Right ventricle myocardium superior (tissue), 1 donor: ENCODE data around the gene PLEKHG4B. TPM values are rescaled to one million over a fixed set of nuclear protein-coding genes. Genes with fewer than 3 reads are reported as not detected.
"Not testable (repeated sequence)": the region's sequence is repeated elsewhere in the genome, so short reads cannot be mapped to it uniquely, and the experiment has no call there.

Experiments
- ATAC-seq: fragments of 200-7000 bp; cut with Tn5 transposase; one replicate; pipeline ENCODE4 v1.9.1; 2020; ENCODE audit warnings: mild to moderate bottlenecking; ENCODE audit not compliant: poor library complexity
- DNase-seq: peaks from one replicate; pipeline ENCODE4 v3.0.0-alpha.2; 2020
- intact Hi-C: fragments of 100-400 bp; cut with DNase I; formaldehyde crosslinking; loops from one replicate; pipeline ENCODE4 v1.11.2; 2022
- long read RNA-seq: library from polyadenylated mRNA; unstranded; transcript quantifications from one replicate; pipeline ENCODE4 v2.0.0, GENCODE V29; 2021
- total RNA-seq: library from RNA; stranded (reverse); fragmentation: NEBNext Ultra II Directional; extraction: Animal tissue kit (Norgen Biotek cat#: 25700); gene quantifications from one replicate; pipeline ENCODE4 v1.2.1, GENCODE V29; 2021
- donor health status: DM: no; HTN: yes; CAD: no; lungs with severe emphysema.

Gene PLEKHG4B, protein sequence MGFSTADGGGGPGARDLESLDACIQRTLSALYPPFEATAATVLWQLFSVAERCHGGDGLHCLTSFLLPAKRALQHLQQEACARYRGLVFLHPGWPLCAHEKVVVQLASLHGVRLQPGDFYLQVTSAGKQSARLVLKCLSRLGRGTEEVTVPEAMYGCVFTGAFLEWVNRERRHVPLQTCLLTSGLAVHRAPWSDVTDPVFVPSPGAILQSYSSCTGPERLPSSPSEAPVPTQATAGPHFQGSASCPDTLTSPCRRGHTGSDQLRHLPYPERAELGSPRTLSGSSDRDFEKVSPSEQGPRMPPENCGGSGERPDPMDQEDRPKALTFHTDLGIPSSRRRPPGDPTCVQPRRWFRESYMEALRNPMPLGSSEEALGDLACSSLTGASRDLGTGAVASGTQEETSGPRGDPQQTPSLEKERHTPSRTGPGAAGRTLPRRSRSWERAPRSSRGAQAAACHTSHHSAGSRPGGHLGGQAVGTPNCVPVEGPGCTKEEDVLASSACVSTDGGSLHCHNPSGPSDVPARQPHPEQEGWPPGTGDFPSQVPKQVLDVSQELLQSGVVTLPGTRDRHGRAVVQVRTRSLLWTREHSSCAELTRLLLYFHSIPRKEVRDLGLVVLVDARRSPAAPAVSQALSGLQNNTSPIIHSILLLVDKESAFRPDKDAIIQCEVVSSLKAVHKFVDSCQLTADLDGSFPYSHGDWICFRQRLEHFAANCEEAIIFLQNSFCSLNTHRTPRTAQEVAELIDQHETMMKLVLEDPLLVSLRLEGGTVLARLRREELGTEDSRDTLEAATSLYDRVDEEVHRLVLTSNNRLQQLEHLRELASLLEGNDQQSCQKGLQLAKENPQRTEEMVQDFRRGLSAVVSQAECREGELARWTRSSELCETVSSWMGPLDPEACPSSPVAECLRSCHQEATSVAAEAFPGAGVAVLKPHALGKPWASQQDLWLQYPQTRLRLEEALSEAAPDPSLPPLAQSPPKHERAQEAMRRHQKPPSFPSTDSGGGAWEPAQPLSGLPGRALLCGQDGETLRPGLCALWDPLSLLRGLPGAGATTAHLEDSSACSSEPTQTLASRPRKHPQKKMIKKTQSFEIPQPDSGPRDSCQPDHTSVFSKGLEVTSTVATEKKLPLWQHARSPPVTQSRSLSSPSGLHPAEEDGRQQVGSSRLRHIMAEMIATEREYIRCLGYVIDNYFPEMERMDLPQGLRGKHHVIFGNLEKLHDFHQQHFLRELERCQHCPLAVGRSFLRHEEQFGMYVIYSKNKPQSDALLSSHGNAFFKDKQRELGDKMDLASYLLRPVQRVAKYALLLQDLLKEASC (N-terminal part only)
- total RNA-seq = not detected
- long read RNA-seq = 0 reads

DNA sequence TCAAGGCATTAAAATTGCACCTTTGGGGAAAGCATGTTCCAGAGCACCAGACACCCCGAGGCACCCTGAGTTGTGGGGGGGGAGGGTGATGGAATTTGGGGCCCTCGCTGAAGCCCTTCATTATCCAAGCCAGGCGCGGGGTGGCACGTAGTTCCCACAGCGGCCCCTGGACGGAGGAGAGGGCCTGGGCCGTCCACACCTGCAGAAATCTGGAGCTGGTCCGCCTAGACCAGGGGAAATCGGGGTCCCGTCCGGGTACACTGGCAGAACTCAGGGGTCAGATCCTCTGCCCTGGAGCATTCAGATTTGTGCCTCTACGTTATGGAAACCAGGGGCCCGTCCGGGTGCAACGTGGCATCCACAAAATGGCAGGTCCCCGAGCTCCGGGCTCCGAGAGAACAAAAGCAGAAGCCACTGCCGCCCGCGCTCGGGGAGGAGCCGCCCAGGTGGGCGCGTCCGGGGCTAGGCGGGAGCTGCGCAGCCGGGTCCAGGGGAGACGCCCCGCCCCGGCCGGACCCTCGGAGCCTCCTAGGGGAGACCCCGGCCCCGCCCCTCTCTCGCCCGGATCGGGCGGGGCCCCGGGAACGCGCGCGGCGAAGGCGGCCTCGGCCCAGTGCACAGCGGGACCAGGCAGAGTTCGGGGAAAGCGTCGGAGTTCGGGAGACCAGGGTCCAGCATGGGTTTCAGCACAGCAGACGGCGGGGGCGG lies at the start of gene PLEKHG4B:
Gene PLEKHG4B, plus strand, starts transcription at position 613 of the 708 bp plus-strand sequence. Its CDS starts 64 bp downstream, at position 677.
- DNase-seq (no peak), ATAC-seq (no peak)
- intact Hi-C loops = no loop called here

DNA sequence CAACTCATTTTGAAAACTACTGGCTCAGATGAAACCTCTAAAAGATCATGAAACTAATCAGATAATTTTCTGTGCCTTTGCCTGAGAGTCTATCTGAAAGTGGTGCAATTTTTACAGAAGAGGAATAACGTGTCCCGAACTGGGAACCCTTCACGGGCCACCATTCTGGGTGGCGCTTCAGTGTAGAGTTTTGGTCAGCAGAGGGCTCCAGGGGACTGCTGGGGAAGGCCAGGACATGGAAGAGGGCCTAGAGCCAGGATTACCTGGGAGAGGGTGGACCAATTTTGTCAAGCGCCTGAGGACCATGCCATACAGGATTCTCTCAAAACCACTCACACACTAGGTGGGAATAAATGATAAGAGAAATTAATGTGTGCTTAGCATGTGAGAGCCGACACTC lies 49.7 kb upstream of the PLEKHG4B start:
- intact Hi-C loops = no loop called here
- ATAC-seq (no peak), DNase-seq (no peak)

GRCh38 chr5:48192-48591 lies 43.8 kb upstream of the PLEKHG4B start:
- ATAC-seq = no peak
- intact Hi-C loops = no loop called here
- no peak for DNase-seq

DNA sequence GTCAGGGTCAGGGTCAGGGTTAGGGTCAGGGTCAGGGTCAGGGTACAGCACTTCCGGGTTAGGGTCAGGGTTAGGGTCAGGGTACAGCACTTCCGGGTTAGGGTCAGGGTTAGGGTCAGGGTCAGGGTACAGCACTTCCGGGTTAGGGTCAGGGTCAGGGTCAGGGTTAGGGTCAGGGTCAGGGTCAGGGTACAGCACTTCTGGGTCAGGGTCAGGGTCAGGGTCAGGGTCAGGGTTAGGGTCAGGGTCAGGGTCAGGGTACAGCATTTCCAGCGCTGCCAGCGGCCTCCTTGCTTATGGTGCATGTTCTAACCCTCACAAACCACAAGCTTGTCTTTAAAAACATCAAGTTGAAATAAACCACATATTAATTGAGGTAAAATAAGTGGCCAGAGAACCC lies 42.4 kb upstream of the PLEKHG4B start:
- DNase-seq, ATAC-seq, intact Hi-C loops: not testable (repeated sequence)

DNA sequence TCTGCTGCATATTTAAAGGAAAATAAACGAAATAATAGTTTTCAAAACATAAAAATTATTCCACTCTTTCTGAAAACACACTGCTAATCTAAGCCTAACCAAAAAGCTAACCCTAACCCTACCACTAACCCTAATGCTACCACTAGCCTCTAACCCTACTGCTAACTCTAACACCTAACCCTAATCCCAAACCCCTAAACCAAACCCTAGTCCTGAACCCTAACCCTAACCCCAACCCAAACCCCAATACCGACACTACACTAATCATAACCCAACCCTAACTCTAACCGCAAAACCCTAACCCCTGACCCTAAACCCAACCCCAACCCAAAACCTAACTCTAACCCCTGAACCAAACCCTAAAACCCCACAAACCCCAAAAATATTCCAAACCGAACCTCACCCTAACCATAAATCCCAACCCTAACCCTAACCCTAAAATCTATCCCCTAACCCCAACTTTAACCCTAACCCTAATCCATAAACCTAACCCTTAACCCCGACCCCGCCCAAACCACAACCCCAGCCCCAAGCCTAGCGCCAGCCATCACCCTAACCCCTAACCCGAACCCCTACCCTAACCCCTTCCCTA lies 41.9 kb upstream of the PLEKHG4B start:
- intact Hi-C loops = no loop called here
- DNase-seq (no peak), ATAC-seq (no peak)

DNA sequence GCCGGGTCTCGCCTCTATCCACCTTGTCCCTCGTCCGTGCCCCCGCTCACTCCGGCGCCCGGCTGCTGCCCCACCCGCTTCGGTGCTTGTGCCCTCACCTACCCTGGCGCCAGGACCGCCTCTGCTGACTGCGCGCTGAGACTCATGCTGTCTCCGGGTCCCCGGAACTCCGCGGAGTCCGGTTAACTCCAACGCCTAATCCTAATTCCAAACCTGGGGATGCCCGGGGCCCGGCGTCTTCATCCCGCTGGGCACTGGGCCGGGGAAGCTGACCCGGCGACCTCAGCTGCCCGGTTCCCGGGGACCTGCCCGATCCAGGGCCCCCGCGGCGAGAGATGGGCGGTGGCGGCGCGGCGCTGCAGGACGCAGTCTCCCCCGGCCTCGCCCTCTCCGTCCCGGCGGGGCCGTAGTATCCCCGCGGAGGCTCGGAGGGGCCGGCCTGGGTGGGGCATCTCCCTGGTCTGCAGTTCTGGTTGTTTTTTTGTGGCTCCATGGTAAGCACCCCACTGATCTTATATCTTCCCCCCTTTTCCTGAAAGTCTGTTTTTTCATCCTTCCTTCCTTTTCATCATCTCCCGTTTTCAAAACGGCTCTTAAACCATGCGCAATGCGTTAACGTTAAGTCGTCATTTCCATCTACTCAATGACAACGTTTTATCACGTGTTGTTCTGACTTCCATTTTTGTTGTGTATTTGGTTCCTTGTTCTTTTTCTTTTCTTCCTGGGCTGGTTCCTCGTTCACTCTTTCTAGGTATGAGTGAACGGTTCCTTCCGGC lies 41.1 kb upstream of the PLEKHG4B start:
- intact Hi-C loops = no loop called here
- ATAC-seq (no peak), DNase-seq (no peak)

- DNase-seq (no peak), ATAC-seq (no peak)
- intact Hi-C loops = no loop called here
Observed at GRCh38 chr5:51500-51823, 40.5 kb upstream of the PLEKHG4B start.

- peak; percentile 45 for DNase-seq
- ATAC-seq = peak; percentile 34
Observed at GRCh38 chr5:53381-54174, 38.4 kb upstream of the PLEKHG4B start.

GRCh38 chr5:54175-54730 lies 37.7 kb upstream of the PLEKHG4B start:
- ATAC-seq (no peak), DNase-seq (peak; percentile 25)
- intact Hi-C loops = no loop called here

More at GRCh38 chr5:53381-54174, 38.4 kb upstream of the PLEKHG4B start:
- intact Hi-C loops = no loop called here

DNA sequence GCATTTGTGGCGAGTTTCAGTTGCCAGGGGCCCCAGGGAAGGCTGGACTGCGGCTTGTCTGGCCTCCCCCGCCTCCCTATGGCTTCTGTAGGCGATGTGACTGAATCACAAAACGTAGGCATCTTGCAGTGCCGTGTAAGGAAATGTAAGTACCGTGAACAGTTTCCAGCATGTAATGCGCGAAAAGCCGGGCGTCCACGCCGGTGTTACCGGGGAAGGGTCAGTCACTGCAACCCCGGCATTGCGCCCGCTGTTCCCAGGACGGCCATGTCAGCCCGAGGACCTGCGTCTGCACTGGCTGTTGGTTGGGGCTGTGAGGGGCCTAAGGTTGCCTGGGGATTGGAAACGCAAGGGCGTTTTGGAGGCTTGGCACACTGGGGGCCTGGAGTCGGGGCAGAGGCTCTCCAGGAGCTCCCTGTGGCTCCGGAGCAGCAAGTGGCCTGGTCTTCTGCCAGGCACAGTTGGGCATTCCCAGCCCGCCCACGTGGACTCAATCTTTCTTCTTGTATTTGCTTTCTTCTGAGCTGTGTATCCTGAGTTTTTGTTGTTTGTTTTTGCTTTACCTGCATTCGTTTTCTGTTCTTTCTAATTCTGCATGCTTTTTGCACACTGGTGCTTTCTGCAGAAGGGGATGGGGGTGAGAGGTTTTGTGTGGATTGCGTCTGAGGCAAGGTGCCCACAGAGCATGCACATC lies 36.9 kb upstream of the PLEKHG4B start:
- DNase-seq (peak; percentile 18), ATAC-seq (no peak)
- intact Hi-C loops = no loop called here

GRCh38 chr5:56561-57290 lies 35.2 kb upstream of the PLEKHG4B start:
- no peak for DNase-seq
- ATAC-seq = no peak
- intact Hi-C loops = no loop called here

DNA sequence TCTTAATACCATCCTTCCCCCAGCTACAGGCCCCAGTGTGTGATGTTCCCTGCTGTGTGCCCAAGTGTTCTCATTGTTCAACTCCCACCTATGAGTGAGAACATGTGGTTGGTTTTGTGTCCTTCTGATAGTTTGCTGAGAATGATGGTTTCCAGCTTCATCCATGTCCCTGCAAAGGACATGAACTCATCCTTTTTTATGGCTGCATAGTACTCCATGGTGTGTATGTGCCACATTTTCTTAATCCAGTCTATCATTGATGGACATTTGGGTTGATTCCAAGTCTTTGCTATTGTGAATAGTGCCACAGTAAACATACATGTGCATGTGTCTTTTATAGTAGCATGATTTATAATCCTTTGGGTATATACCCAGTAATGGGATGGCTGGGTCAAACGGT lies 31.7 kb upstream of the PLEKHG4B start:
- ATAC-seq, intact Hi-C loops, DNase-seq: not testable (repeated sequence)

DNA sequence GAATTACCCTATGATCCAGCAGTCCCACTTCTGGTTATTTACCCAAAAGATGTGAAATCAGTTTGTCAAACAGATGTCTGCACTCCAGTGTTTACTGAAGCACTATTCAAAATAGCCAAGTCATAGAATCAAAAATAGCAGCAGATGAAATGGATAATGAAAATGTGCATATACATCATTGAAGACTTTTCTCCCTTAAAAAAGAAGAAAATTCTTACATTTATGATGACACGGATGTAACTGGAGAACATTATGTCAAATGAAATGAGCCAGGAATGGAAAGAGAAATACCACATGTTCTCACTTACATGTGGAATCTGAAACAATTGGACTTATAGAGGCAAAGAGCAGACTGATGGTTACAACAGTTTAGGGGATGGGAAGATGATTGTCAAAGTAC lies 21.5 kb upstream of the PLEKHG4B start:
- intact Hi-C loops = no loop called here
- ATAC-seq (no peak), DNase-seq (no peak)

DNA sequence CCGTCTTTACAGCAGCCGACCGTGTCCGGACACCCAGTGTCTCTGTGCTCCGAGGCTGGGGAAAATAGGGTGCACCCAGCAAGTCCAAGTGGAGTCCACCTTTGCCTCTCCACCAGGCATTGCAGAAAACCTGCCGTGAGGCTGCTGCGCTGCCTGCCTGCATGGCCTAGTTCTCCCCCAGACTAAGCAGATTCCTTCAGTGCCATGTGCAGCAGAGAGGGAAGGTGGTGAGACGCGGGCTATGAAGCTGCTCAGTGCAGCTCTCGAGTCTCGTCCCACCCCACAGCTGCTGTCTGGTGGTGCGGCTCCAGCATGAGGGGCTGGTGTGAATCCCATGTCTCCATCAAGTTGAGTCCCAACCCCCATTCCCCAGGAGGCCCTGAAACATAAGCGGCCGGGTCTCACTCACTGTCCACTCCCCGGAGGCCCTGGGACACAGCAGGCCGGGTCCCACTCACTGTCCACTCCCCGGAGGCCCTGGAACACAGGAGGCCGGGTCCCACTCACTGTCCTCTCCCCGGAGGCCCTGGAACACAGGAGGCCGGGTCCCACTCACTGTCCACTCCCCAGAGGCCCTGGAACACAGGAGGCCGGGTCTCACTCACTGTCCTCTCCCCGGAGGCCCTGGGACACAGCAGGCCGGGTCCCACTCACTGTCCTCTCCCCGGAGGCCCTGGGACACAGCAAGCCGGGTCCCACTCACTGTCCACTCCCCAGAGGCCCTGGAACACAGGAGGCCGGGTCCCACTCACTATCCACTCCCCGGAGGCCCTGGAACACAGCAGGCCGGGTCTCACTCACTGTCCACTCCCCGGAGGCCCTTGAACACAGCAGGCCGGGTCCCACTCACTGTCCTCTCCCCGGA lies 19.4 kb upstream of the PLEKHG4B start:
- DNase-seq = peak; percentile 22
- intact Hi-C loops, ATAC-seq: not testable (repeated sequence)
